CD4-positive, CD25-positive, alpha-beta regulatory T cell (primary cell): ENCODE measurements around the gene HOMEZ. TPM values are rescaled to one million over a fixed set of nuclear protein-coding genes. Genes with fewer than 3 reads are reported as not detected.

ENCODE experiments used
- ATAC-seq, 2 donors: fragments of 150-1000 bp; cut with Tn5 transposase; one replicate each; pipeline ENCODE4 v1.10.0; 2021; ENCODE audit warnings: low read depth in 2 of 2, moderate number of reproducible peaks in 2 of 2, moderate library complexity in 1 of 2
- DNase-seq, 3 donors: peaks; one replicate each; pipeline versions ENCODE4 v3.0.0 to v3.0.0-alpha.2; 2012 to 2022; ENCODE audit warnings: mixed read lengths in 1 of 3
- H3K27ac ChIP-seq: one replicate; pipeline ENCODE4 v1.7.0; 2013; ENCODE audit warnings: mild to moderate bottlenecking, low read length; ENCODE audit not compliant: insufficient read depth, poor library complexity, severe bottlenecking
- H3K27me3 ChIP-seq: one replicate; pipeline ENCODE4 v1.7.0; 2013; ENCODE audit warnings: low read length; ENCODE audit not compliant: control insufficient read depth, insufficient read depth
- H3K36me3 ChIP-seq: one replicate; pipeline ENCODE4 v1.7.0; 2013; ENCODE audit warnings: mild to moderate bottlenecking, low read length, moderate library complexity; ENCODE audit not compliant: control insufficient read depth, insufficient read depth
- H3K4me1 ChIP-seq: 2 replicates; pipeline ENCODE4 v1.7.0; 2013; ENCODE audit warnings: mild to moderate bottlenecking, low read length; ENCODE audit not compliant: insufficient read depth, control insufficient read depth, poor library complexity, severe bottlenecking
- H3K4me3 ChIP-seq: one replicate; pipeline ENCODE4 v1.7.0; 2013; ENCODE audit warnings: low read depth, mild to moderate bottlenecking, low read length, moderate library complexity
- H3K9me3 ChIP-seq, 2 experiments: 1 replicate in 1 of 2; 2 replicates in 1 of 2; pipeline ENCODE4 v1.7.0; 2013; ENCODE audit warnings: low read length in 2 of 2, mild to moderate bottlenecking in 1 of 2, moderate library complexity in 1 of 2; ENCODE audit not compliant: control insufficient read depth in 2 of 2
- H3K27ac Mint-ChIP-seq, 3 donors: one replicate each; pipeline ENCODE4 v1.8.0; 2020 to 2022; ENCODE audit warnings: mild to moderate bottlenecking in 3 of 3, mixed read lengths in 3 of 3, moderate library complexity in 2 of 3
- H3K27me3 Mint-ChIP-seq: one replicate; pipeline ENCODE4 v1.8.0; 2022; ENCODE audit warnings: mild to moderate bottlenecking, mixed read lengths
- H3K36me3 Mint-ChIP-seq: one replicate; pipeline ENCODE4 v1.8.0; 2020; ENCODE audit warnings: mixed read lengths
- H3K4me1 Mint-ChIP-seq, 4 donors: one replicate each; pipeline ENCODE4 v1.8.0; 2020 to 2022; ENCODE audit warnings: mixed read lengths in 4 of 4, mild to moderate bottlenecking in 1 of 4
- H3K4me3 Mint-ChIP-seq, 4 donors: one replicate each; pipeline ENCODE4 v1.8.0; 2020 to 2022; ENCODE audit warnings: mild to moderate bottlenecking in 4 of 4, mixed read lengths in 4 of 4, moderate library complexity in 3 of 4
- H3K9me3 Mint-ChIP-seq, 7 donors: one replicate each; pipeline ENCODE4 v1.8.0; 2020 to 2022; ENCODE audit warnings: mixed read lengths in 7 of 7, mild to moderate bottlenecking in 3 of 7, moderate library complexity in 2 of 7
- polyA plus RNA-seq, 4 donors: library from polyadenylated mRNA; unstranded; fragments of 300-500 nt; fragmentation: Illumina TruSeq; gene quantifications; one replicate each; pipeline ENCODE4 v1.2.3, GENCODE V29; 2021
- total RNA-seq: library from RNA; stranded (reverse); gene quantifications from one replicate; pipeline ENCODE4 v1.2.3, GENCODE V29; 2022

Gene HOMEZ
- total and polyA plus RNA-seq, 5 donors from 2014 or later = 3.3 to 7.4 (median 6.0) TPM

DNA sequence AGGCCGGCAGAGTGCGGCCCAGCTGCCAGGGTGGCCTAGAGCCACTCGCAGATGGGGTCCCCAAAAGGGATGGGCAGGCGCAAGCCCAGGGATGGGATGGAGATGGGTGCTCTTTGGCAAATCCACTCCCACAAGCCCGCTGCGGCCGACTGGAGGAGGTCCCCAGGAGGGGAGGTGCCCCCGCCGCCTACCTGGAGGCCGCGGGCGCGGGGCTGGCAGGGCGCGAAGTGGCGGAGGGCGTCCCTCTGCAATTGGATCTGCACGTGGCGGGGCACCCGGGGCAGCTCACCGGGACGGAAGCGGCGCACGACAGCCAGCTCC, 16.0 kb upstream of the HOMEZ start:
- DNase-seq = peak in 1 of 3 donors; percentile 82
- H3K4me3 ChIP-seq = no peak overlapping the region
- peaks cover 3% of the 10 kb centered on the region for H3K36me3 Mint-ChIP-seq

DNA sequence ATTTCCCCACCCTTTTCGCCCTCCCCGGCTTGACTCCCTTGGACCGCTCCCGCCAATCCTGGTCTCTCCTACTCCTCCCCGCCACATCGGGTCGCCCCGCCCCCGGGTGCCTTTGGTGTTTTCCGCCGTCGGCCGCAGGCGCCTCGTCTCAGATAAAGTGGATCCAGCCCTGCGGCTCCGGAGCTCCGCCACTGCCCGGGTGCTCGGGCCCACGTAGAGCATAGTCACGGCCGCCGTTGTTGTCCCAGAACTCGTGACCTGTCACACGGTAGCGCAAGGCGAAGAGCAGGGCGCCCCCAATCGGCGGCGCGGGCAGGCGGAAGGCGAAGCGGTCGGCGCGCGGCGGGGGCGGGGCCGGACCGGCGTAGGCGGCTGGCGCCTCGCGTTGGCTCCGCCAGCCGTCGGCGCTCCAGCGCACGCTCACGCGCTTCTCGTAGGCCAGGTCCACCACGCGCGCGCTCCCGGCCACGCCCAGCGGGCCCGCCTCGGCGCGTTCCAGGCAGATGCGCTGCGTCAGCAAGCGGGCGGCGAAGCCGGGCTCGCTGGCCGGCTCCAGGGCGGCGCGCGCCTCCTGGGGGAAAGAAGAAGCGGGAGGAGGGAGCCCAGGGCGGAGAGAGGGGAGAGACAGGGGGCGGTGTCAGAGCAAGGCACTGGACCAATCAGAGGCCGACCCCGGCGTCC, 15.5 kb upstream of the HOMEZ start:
- Histone ChIP-seq H3K9me3 (no peaks in the 10 kb centered on the region), H3K27ac (peak overlapping the region; percentile 97), H3K4me1 (peaks cover 31% of the 10 kb centered on the region), H3K27me3 (no peaks in the 10 kb centered on the region), H3K4me3 (no peak overlapping the region), H3K36me3 (peaks cover 3% of the 10 kb centered on the region)
- ATAC-seq = peak; percentile 76 to 78
- DNase-seq = peak; percentile 92 to 99 (median 97)
- Mint-ChIP-seq H3K9me3 (no peaks in the 10 kb centered on the region), H3K27me3 (peaks cover 31% of the 10 kb centered on the region), H3K4me3 (peak overlapping the region; percentile 80 to 100 (median 94)), H3K4me1 (peaks cover 3 to 24% (median 8%) of the 10 kb centered on the region in 4 donors), H3K36me3 (peaks cover 3% of the 10 kb centered on the region), H3K27ac (peak overlapping the region; percentile 97 to 99 (median 97))

More for the DNA sequence above, 16.0 kb upstream of the HOMEZ start:
- Histone ChIP-seq H3K27me3 (no peaks in the 10 kb centered on the region), H3K27ac (peak overlapping the region; percentile 97), H3K36me3 (peaks cover 3% of the 10 kb centered on the region), H3K9me3 (no peaks in the 10 kb centered on the region), H3K4me1 (peaks cover 31% of the 10 kb centered on the region)
- peaks cover 33% of the 10 kb centered on the region for H3K27me3 Mint-ChIP-seq
- H3K4me1 Mint-ChIP-seq = peaks cover under 1 to 24% (median 8%) of the 10 kb centered on the region in 4 donors
- peak overlapping the region; percentile 80 to 100 (median 93) for H3K4me3 Mint-ChIP-seq
- peak overlapping the region; percentile 96 to 99 (median 97) for H3K27ac Mint-ChIP-seq
- H3K9me3 Mint-ChIP-seq = no peaks in the 10 kb centered on the region
- ATAC-seq = peak; percentile 13

DNA sequence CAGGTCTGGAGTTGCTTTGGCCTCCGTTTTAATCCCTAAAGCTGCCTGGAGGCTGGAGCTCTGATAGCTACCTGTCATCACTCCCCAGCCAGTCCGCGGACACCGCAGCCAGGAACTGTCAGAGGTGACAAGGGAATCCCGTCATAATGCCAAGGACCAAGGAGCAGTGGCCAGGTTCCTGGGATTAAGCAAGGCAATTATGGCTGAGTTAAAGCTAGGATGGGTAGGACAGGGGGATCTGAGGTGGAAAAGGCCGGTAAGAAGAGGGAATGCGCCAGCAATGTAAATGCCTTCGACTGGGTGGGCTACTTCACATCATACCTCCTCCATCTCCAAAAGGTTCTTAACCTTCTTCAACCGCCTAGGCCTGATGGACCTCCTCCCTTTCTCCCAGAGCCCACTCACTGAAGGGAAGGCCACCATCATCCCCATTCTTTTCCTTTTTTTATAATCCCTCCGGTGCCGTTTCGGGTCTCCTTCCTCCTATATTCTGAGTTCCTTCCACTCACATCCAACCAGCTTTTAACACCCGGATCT, 14.8 kb upstream of the HOMEZ start:
- peak overlapping the region; percentile 89 to 99 (median 97) for H3K27ac Mint-ChIP-seq
- H3K36me3 Mint-ChIP-seq = peaks cover 3% of the 10 kb centered on the region
- H3K4me3 Mint-ChIP-seq = peak overlapping the region; percentile 80 to 100 (median 89)
- no peaks in the 10 kb centered on the region for H3K27me3 ChIP-seq
- no peak for ATAC-seq
- no peaks in the 10 kb centered on the region for H3K9me3 ChIP-seq
- no peaks in the 10 kb centered on the region for H3K9me3 Mint-ChIP-seq
- H3K4me1 Mint-ChIP-seq = peaks cover 0 to 24% (median 8%) of the 10 kb centered on the region in 4 donors
- peak overlapping the region; percentile 97 for H3K27ac ChIP-seq
- DNase-seq = peak in 2 of 3 donors; percentile 26
- H3K4me3 ChIP-seq = peak overlapping the region; percentile 92
- H3K4me1 ChIP-seq = peaks cover 31% of the 10 kb centered on the region
- H3K36me3 ChIP-seq = peaks cover 3% of the 10 kb centered on the region
- H3K27me3 Mint-ChIP-seq = peaks cover 25% of the 10 kb centered on the region

DNA sequence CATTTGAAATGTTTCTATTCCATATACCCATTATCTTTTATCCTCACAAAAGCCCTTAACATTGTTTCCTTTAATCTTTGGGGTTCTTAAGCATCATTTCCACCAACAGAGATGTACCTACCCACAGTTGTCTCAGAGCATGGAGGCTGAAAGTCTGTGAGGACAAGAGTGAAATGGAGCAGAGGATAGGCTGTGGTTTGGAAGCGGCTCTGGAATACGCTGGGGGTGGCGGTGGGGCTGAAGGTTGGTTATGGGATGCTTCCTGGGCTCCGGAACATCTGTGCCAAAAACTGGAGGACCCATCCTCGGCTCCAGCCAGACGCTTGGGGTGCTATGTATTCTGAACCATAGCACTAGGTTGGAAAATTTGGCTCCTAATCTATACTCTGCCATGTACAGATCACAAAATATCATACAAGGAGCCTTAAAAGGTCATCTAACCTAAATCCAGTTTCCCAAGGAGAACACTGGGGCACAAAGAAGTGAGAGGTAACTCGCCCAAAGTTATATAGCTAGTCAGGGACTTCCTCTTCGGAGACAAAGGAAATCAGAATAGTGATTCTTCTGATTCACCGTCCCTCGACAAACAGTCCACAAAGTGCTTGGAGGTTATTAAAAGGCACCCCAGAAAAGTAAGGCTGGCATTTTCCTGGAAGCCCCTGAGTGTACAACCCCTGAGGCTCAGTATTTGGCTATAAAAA, 14.2 kb upstream of the HOMEZ start:
- Mint-ChIP-seq H3K27me3 (peaks cover 23% of the 10 kb centered on the region), H3K4me1 (peaks cover 3 to 28% (median 12%) of the 10 kb centered on the region in 4 donors), H3K36me3 (peaks cover 3% of the 10 kb centered on the region), H3K4me3 (peak overlapping the region; percentile 80 to 100 (median 89)), H3K9me3 (no peaks in the 10 kb centered on the region), H3K27ac (peak overlapping the region; percentile 89 to 99 (median 97))
- Histone ChIP-seq H3K36me3 (peaks cover 3% of the 10 kb centered on the region), H3K4me1 (peaks cover 36% of the 10 kb centered on the region), H3K9me3 (no peaks in the 10 kb centered on the region), H3K27me3 (no peaks in the 10 kb centered on the region), H3K27ac (peak overlapping the region; percentile 97), H3K4me3 (peak overlapping the region; percentile 92)
- DNase-seq (no peak), ATAC-seq (no peak)

DNA sequence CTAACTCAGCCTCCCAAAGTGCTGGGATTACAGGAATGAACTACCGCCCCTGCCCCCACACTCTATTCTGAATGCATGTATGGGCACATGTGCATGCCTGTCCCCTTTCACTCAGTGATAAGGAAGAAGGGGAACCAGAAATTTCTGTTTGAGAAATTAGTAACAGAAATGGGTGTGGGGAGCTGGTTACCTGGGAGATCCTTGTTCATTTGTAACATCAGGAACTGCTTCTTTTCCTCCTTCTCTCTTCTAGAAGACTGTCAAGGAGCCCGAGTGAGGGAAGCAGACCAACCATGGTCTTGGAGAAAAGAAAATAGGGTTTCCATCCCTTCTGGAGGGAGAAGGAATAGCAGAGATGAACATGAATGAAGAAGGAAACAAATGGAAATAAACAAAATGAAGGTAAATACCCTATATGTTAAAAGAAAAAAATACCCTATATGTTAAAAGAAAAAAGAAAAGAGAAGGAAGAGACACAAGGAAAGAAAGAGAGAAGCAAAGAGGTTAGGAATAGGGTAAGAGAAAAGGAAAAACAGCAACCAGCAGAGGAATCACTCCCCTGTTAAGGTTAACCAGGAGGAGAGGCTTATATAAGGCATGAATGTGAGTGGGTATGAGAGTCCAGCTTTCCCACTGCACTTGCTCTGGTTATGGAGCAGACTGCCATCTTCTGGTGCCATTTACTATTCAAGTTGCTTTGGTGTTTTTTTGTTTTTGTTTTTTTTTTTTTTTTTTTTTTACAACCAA, 13.5 kb upstream of the HOMEZ start:
- H3K9me3 Mint-ChIP-seq = no peaks in the 10 kb centered on the region

DNA sequence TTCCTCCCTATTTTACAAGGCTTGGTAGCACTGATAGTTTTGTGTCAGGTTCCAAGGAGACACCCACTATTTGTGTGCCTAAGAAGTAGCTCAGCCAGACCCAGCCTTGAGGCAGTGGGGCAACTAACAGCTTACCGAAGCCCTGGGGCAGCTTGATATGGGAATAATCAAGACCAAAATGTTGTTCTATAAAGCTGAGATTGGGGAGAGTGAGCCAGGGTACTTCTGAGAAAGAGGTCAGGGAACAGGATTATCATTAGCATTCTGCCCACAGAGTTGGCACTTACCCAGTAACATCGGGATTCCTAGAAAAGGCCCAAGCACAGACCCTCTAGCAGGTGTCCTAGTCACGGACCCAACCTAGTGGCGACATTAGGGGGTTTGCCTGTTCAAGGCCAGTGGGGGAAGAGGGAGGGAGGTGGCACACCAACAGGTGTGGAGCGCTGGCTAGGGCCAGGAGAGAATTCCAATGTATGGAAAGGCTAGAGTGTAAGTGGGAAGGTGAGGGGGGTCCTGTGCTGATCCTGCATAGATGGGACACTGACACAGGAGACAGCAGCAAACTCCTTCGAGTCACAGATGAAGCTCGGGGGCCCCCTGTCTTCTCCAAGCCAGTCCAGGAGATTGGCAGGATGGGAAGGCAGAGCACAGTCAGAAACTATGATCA, 11.8 kb upstream of the HOMEZ start:
- H3K4me1 ChIP-seq = peaks cover 32% of the 10 kb centered on the region
- H3K9me3 Mint-ChIP-seq = no peaks in the 10 kb centered on the region
- H3K9me3 ChIP-seq = no peaks in the 10 kb centered on the region
- peak overlapping the region in 1 of 3 donors; percentile 14 for H3K27ac Mint-ChIP-seq
- peaks cover 12 to 37% (median 16%) of the 10 kb centered on the region in 4 donors for H3K4me1 Mint-ChIP-seq
- no peaks in the 10 kb centered on the region for H3K27me3 ChIP-seq
- no peak overlapping the region for H3K4me3 ChIP-seq
- ATAC-seq = no peak
- H3K36me3 ChIP-seq = peaks cover 3% of the 10 kb centered on the region
- no peak for DNase-seq
- no peak overlapping the region for H3K27ac ChIP-seq
- H3K27me3 Mint-ChIP-seq = peaks cover 19% of the 10 kb centered on the region
- peak overlapping the region in 3 of 4 donors; percentile 19 to 59 (median 21) for H3K4me3 Mint-ChIP-seq
- H3K36me3 Mint-ChIP-seq = peaks cover 3% of the 10 kb centered on the region

More for the DNA sequence above, 13.5 kb upstream of the HOMEZ start:
- Mint-ChIP-seq H3K27ac (peak overlapping the region; percentile 65 to 99 (median 89)), H3K36me3 (peaks cover 3% of the 10 kb centered on the region), H3K4me3 (peak overlapping the region; percentile 66 to 100 (median 85)), H3K4me1 (peaks cover 7 to 34% (median 17%) of the 10 kb centered on the region in 4 donors), H3K27me3 (peaks cover 22% of the 10 kb centered on the region)
- DNase-seq = peak in 1 of 3 donors; percentile 47
- no peak overlapping the region for H3K4me3 ChIP-seq
- H3K36me3 ChIP-seq = peaks cover 3% of the 10 kb centered on the region
- no peaks in the 10 kb centered on the region for H3K27me3 ChIP-seq
- peak overlapping the region; percentile 97 for H3K27ac ChIP-seq
- no peaks in the 10 kb centered on the region for H3K9me3 ChIP-seq
- peaks cover 39% of the 10 kb centered on the region for H3K4me1 ChIP-seq
- ATAC-seq = no peak

DNA sequence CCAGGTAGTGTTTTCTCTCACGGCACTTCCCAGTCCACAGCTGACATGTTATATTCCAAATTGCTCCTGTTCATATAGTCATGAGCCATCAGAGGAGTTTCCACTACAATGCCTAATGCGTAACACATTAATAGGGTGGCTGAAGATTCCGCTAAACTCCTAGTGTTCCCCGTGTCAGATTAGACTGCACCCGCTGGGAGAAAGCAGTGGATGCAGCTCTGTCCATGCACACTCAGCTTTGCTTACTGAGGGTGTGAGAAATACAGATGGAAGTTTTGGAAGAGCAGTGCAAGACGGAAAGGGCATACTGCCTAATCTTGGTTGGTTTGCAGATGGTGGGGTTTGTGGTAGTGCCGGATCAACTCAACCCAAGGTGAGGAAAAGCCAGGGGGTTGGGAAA, 11.2 kb upstream of the HOMEZ start:
- peaks cover 3% of the 10 kb centered on the region for H3K36me3 Mint-ChIP-seq
- peak overlapping the region in 1 of 3 donors; percentile 56 for H3K27ac Mint-ChIP-seq
- ATAC-seq = no peak

More for the DNA sequence above, 11.2 kb upstream of the HOMEZ start:
- Histone ChIP-seq H3K27me3 (no peaks in the 10 kb centered on the region), H3K4me3 (no peak overlapping the region), H3K27ac (no peak overlapping the region), H3K9me3 (no peaks in the 10 kb centered on the region), H3K4me1 (peaks cover 26% of the 10 kb centered on the region), H3K36me3 (peaks cover 3% of the 10 kb centered on the region)
- H3K27me3 Mint-ChIP-seq = peaks cover 15% of the 10 kb centered on the region
- peaks cover 12 to 34% (median 16%) of the 10 kb centered on the region in 4 donors for H3K4me1 Mint-ChIP-seq
- no peaks in the 10 kb centered on the region for H3K9me3 Mint-ChIP-seq
- no peak for DNase-seq
- H3K4me3 Mint-ChIP-seq = peak overlapping the region in 1 of 4 donors; percentile 59
